HUES48 (cell line): ENCODE results near the gene PIGT.

Experiments
- H3K27ac ChIP-seq: one replicate; pipeline ENCODE4 v1.7.0; 2013; ENCODE audit warnings: low read depth, low read length, inconsistent platforms
- H3K27me3 ChIP-seq: 2 replicates; pipeline ENCODE4 v1.6.1; 2013; ENCODE audit warnings: mild to moderate bottlenecking, low read length; ENCODE audit not compliant: control insufficient read depth, insufficient read depth
- H3K36me3 ChIP-seq: 2 replicates; pipeline ENCODE4 v1.6.1; 2013; ENCODE audit warnings: low read length; ENCODE audit not compliant: control insufficient read depth, insufficient read depth
- H3K4me1 ChIP-seq: 2 replicates; pipeline ENCODE4 v1.6.1; 2013; ENCODE audit warnings: mild to moderate bottlenecking, low read length; ENCODE audit not compliant: control insufficient read depth, insufficient read depth
- H3K4me3 ChIP-seq: 2 replicates; pipeline ENCODE4 v1.5.1; 2013; ENCODE audit warnings: mild to moderate bottlenecking, low read depth, low read length
- H3K9ac ChIP-seq: 2 replicates; pipeline ENCODE4 v1.6.1; 2013; ENCODE audit warnings: mild to moderate bottlenecking, low read depth, low read length, moderate library complexity
- H3K9me3 ChIP-seq: 2 replicates; pipeline ENCODE4 v1.6.1; 2013; ENCODE audit warnings: low read length; ENCODE audit not compliant: control insufficient read depth, insufficient read depth

Gene PIGT

GRCh38 chr20:45449528-45449927 lies 33.6 kb downstream of the PIGT start:
- H3K4me1 ChIP-seq = peaks cover 2% of the 10 kb centered on the region; the same call in 1 of the 2 replicates
- no peaks in the 10 kb centered on the region for H3K36me3 ChIP-seq
- no peaks in the 10 kb centered on the region for H3K9me3 ChIP-seq
- H3K4me3 ChIP-seq = no peak overlapping the region
- no peaks in the 10 kb centered on the region for H3K27me3 ChIP-seq
- no peak overlapping the region for H3K9ac ChIP-seq
- H3K27ac ChIP-seq = peak overlapping the region; percentile 43

GRCh38 chr20:45450097-45450818 lies 34.3 kb downstream of the PIGT start:
- no peaks in the 10 kb centered on the region for H3K27me3 ChIP-seq
- no peaks in the 10 kb centered on the region for H3K9me3 ChIP-seq
- peaks cover 2% of the 10 kb centered on the region; the same call in 1 of the 2 replicates for H3K4me1 ChIP-seq
- H3K36me3 ChIP-seq = no peaks in the 10 kb centered on the region
- no peak overlapping the region for H3K4me3 ChIP-seq
- H3K27ac ChIP-seq = peak overlapping the region; percentile 43
- H3K9ac ChIP-seq = no peak overlapping the region

GRCh38 chr20:45452238-45452637 lies 36.3 kb downstream of the PIGT start:
- Histone ChIP-seq H3K9ac (no peak overlapping the region), H3K4me3 (no peak overlapping the region), H3K9me3 (no peaks in the 10 kb centered on the region), H3K27me3 (no peaks in the 10 kb centered on the region), H3K36me3 (no peaks in the 10 kb centered on the region), H3K4me1 (peaks cover 2% of the 10 kb centered on the region; the same call in 1 of the 2 replicates), H3K27ac (no peak overlapping the region)

- Histone ChIP-seq H3K27me3 (no peaks in the 10 kb centered on the region), H3K36me3 (no peaks in the 10 kb centered on the region), H3K27ac (no peak overlapping the region), H3K9me3 (no peaks in the 10 kb centered on the region), H3K4me1 (peaks cover 2% of the 10 kb centered on the region; the same call in 1 of the 2 replicates), H3K9ac (no peak overlapping the region), H3K4me3 (no peak overlapping the region)
These were observed 37.1 kb downstream of the PIGT start for GRCh38 chr20:45452772-45453691.

GRCh38 chr20:45456632-45457031 lies 40.7 kb downstream of the PIGT start:
- Histone ChIP-seq H3K27me3 (no peaks in the 10 kb centered on the region), H3K27ac (no peak overlapping the region), H3K4me3 (no peak overlapping the region)

GRCh38 chr20:45459606-45460005 lies 43.7 kb downstream of the PIGT start:
- no peaks in the 10 kb centered on the region for H3K9me3 ChIP-seq
- H3K9ac ChIP-seq = no peak overlapping the region
- no peak overlapping the region for H3K27ac ChIP-seq
- H3K4me3 ChIP-seq = no peak overlapping the region
- no peaks in the 10 kb centered on the region for H3K27me3 ChIP-seq
- no peaks in the 10 kb centered on the region for H3K36me3 ChIP-seq
- no peaks in the 10 kb centered on the region for H3K4me1 ChIP-seq

More at GRCh38 chr20:45456632-45457031, 40.7 kb downstream of the PIGT start:
- Histone ChIP-seq H3K4me1 (no peaks in the 10 kb centered on the region), H3K9ac (no peak overlapping the region), H3K9me3 (no peaks in the 10 kb centered on the region), H3K36me3 (no peaks in the 10 kb centered on the region)

- Histone ChIP-seq H3K36me3 (no peaks in the 10 kb centered on the region), H3K27me3 (no peaks in the 10 kb centered on the region), H3K4me1 (peaks cover 4% of the 10 kb centered on the region; the same call in 1 of the 2 replicates)
These were observed 45.3 kb downstream of the PIGT start for GRCh38 chr20:45461225-45461624.

GRCh38 chr20:45462711-45463509 lies 47.0 kb downstream of the PIGT start:
- Histone ChIP-seq H3K27me3 (no peaks in the 10 kb centered on the region; the same call in 1 of the 2 replicates), H3K9me3 (no peaks in the 10 kb centered on the region), H3K36me3 (no peaks in the 10 kb centered on the region)

More at GRCh38 chr20:45461225-45461624, 45.3 kb downstream of the PIGT start:
- H3K27ac ChIP-seq = no peak overlapping the region
- H3K9ac ChIP-seq = no peak overlapping the region
- H3K9me3 ChIP-seq = no peaks in the 10 kb centered on the region
- H3K4me3 ChIP-seq = no peak overlapping the region

GRCh38 chr20:45463709-45464108 lies 47.8 kb downstream of the PIGT start:
- Histone ChIP-seq H3K36me3 (no peaks in the 10 kb centered on the region), H3K27me3 (peaks cover 5% of the 10 kb centered on the region), H3K4me3 (no peak overlapping the region), H3K9me3 (no peaks in the 10 kb centered on the region), H3K4me1 (peaks cover 4% of the 10 kb centered on the region), H3K27ac (no peak overlapping the region), H3K9ac (no peak overlapping the region)

More at GRCh38 chr20:45462711-45463509, 47.0 kb downstream of the PIGT start:
- Histone ChIP-seq H3K27ac (no peak overlapping the region), H3K9ac (no peak overlapping the region), H3K4me3 (no peak overlapping the region), H3K4me1 (peaks cover 4% of the 10 kb centered on the region)

- Histone ChIP-seq H3K4me3 (no peak overlapping the region), H3K27ac (no peak overlapping the region), H3K36me3 (no peaks in the 10 kb centered on the region), H3K9me3 (no peaks in the 10 kb centered on the region), H3K27me3 (peaks cover 16% of the 10 kb centered on the region), H3K4me1 (peaks cover 9% of the 10 kb centered on the region), H3K9ac (no peak overlapping the region)
These were observed 49.7 kb downstream of the PIGT start for GRCh38 chr20:45465491-45466266.
